Astrocyte of the cerebellum (primary cell): ENCODE results near the gene NFIX.

Experiments used
- DNase-seq: peaks from one replicate; pipeline ENCODE4 v3.0.0-alpha.2; 2011; ENCODE audit warnings: low read depth
- H3K4me3 ChIP-seq: 2 replicates; pipeline ENCODE4 v1.5.1; 2011; ENCODE audit warnings: mild to moderate bottlenecking, low read depth, low read length, moderate library complexity
- CTCF ChIP-seq: IDR thresholded peaks from 2 replicates; pipeline ENCODE4 v1.5.1; 2012; ENCODE audit warnings: low read length, low read depth, moderate library complexity, mild to moderate bottlenecking; ENCODE audit errors: missing control alignments
- in situ Hi-C: cut with HindIII; loops from 2 replicates; pipeline ENCODE4 v1.10.0; 2017; ENCODE audit warnings: low sequenced_read_pairs

The NFIX gene

DNA sequence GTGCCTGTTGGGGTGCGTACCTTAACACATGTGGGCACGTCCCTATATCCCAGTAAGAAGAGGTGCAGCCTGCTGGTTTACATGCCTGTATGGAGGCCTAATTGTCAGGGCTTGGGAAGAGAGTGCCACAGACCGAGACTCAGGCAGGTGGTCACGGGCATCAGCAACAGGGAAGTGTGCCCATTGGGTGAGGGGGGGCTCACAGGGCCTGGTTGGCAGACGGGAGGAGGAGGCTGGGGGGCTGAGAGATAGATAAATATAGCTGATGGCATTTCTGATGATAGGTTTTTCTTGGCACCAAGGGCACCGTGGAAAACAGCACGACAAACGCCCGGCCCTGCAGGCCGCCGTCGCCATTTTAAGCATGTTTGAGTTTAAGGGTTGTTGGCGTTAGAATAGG is 37.6 kb downstream of the NFIX start:
- no peak for DNase-seq
- TF ChIP-seq CTCF, result no peak
- H3K4me3 ChIP-seq, result no peak overlapping the region
- in situ Hi-C loops, result no loop called here

DNA sequence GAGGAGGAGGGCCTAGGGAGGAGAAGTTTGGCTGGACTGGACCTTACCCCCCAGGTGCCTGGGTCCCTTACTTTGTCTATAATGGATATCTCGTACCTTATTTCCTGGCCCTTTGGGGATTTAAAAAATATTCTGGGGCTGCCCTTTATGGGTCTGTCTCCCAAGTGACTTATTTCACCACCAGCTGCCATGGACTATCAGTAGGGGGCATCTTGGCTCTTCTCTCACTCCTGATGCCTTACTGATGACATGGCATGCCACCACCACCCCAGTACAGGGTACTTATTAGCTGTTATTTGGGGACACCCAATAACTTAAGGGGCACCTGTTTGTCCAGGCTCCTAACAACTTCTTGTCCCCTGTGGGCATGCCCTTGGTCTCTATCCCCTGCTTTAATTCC is 38.0 kb downstream of the NFIX start:
- TF ChIP-seq CTCF, result no peak
- H3K4me3 ChIP-seq, result no peak overlapping the region
- no peak for DNase-seq
- in situ Hi-C loops, result no loop called here

DNA sequence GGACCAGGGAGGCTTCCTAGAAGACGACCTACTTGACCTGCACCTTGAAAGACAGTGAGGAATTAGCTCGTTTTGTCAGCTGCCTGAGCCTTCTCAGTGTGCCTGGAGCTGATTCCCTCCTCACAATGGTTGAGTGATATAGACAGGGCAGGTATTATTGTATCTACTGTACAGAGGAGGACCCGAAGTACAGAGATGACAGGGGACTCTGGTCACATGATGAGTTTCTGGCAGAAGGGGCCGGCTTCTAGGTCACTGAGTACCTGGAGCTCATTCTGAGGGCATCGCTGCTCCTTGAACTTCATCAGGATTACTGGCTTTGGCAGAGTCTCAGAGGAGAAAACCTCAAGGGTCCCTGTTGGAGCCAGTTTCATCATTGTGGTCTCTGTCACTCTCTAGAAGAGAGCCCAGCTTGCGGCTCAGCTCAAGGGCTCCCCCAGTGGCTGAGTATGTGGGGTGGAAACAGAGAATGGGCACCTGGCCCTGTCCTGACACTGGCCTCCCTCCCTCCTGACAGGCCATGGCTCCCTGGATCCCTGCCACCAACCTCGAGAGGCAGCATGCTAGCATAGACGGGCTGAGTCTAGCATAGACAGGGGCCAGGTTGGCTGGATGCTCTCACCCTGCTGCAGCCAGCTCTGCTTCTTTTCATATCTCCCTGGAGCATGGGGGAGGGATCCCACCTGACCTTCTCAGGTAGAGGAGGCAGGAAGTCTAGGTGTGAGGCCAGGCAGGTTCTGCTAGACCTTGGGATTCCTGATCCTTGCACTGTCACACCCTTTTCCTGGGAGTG is 38.7 kb downstream of the NFIX start:
- DNase-seq, result peak; percentile 58
- peak overlapping the region; percentile 6 for H3K4me3 ChIP-seq
- in situ Hi-C loops, result no loop called here

GRCh38 chr19:13034636-13035035 is 39.4 kb downstream of the NFIX start:
- TF ChIP-seq CTCF, result no peak
- DNase-seq, result no peak
- in situ Hi-C loops, result no loop called here
- no peak overlapping the region for H3K4me3 ChIP-seq

More for the DNA sequence above, 38.7 kb downstream of the NFIX start:
- peak; percentile 93 for TF ChIP-seq CTCF

- in situ Hi-C loops, result no loop called here
- DNase-seq, result no peak
- H3K4me3 ChIP-seq, result no peak overlapping the region
- TF ChIP-seq CTCF, result no peak
Observed at GRCh38 chr19:13035820-13036365, 40.6 kb downstream of the NFIX start.

- TF ChIP-seq CTCF, result no peak
- H3K4me3 ChIP-seq, result no peak overlapping the region
- DNase-seq, result no peak
- in situ Hi-C loops, result no loop called here
Observed at GRCh38 chr19:13036366-13036976, 41.2 kb downstream of the NFIX start.
